T-helper 1 cell treated with Interleukin-12 subunit alpha and Interleukin-12 subunit beta and Interleukin-4 antibody, amounts not matched to agents 30 μg/mL and 1 μg/mL, for 36 hours (primary cell): ENCODE data around the gene LTBP1.
A peak's percentile ranks its signal among the peaks of the same experiment; 100 is the strongest.

Experiments used
- H3K27ac Mint-ChIP-seq: one replicate; pipeline ENCODE4 v1.8.0; 2021; ENCODE audit warnings: mild to moderate bottlenecking, mixed read lengths
- H3K27me3 Mint-ChIP-seq: one replicate; pipeline ENCODE4 v1.8.0; 2021; ENCODE audit warnings: low read depth, mixed read lengths
- H3K36me3 Mint-ChIP-seq: one replicate; pipeline ENCODE4 v1.8.0; 2021; ENCODE audit warnings: low read depth, mixed read lengths
- H3K4me1 Mint-ChIP-seq: one replicate; pipeline ENCODE4 v1.8.0; 2021; ENCODE audit warnings: low read depth, mixed read lengths
- H3K4me3 Mint-ChIP-seq: one replicate; pipeline ENCODE4 v1.8.0; 2021; ENCODE audit warnings: mild to moderate bottlenecking, moderate library complexity, mixed read lengths
- H3K9me3 Mint-ChIP-seq: one replicate; pipeline ENCODE4 v1.8.0; 2021; ENCODE audit warnings: mixed read lengths

The LTBP1 gene

DNA sequence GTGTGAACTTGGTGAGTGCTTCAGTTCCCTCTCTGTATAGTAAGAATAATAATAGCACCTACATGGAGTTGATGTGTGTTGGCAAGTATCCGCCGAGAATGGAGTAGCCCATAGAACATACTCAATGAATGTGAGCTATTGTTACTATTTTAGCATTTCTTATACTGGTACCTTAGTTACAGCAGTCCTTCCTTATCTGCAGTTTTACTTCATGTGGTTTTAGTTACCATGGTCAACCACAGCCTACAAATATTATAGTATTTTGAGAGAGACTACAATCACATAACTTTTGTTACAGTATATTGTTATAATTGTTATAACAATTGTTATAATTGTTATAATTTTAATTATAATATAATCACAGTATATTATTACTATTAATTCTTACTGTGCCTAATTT is 377.2 kb downstream of the LTBP1 start:
- Mint-ChIP-seq H3K4me3 (no peak overlapping the region), H3K27ac (no peak overlapping the region), H3K36me3 (no peaks in the 10 kb centered on the region), H3K9me3 (no peaks in the 10 kb centered on the region), H3K4me1 (peaks cover 23% of the 10 kb centered on the region), H3K27me3 (no peaks in the 10 kb centered on the region)

DNA sequence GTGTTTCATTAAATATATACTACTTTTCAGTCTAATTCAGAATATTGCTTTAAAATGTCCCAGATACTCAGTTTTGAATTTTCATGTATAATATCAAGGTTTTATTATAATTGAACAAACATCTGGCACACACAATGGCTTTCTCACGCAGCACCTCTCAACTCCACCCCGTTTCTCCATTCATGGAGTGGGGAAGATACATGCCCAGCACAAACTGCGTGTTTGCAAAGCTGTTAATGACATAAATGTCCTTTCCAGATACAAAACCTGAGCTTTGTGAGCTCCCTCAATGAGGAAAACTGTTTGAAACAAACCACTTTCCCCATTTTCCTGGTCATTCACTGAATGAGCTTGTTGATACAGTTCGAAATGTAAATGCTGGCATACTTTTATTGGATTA is 379.3 kb downstream of the LTBP1 start:
- H3K27ac Mint-ChIP-seq, result no peak overlapping the region
- H3K9me3 Mint-ChIP-seq, result no peaks in the 10 kb centered on the region
- peaks cover 6% of the 10 kb centered on the region for H3K27me3 Mint-ChIP-seq
- H3K4me3 Mint-ChIP-seq, result no peak overlapping the region
- H3K36me3 Mint-ChIP-seq, result no peaks in the 10 kb centered on the region
- peaks cover 14% of the 10 kb centered on the region for H3K4me1 Mint-ChIP-seq

DNA sequence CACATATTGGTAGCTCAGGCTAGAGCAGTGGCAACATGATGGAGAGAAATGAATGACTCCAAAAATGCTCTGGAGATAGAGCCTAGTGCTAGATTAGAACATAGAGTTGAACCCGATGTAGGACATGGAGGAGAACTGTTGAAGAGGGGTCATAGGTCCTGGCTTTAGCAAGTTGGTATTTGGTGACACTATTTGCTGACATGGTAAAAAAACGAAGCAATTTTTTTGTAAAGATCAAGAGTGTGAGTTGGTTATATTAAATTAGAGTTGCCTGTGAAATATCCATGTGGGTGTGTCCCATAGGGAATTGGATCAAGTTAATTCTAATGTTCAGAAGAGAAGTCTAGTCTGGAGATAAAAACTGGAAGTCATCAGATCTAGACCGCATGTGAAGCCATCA is 386.7 kb downstream of the LTBP1 start:
- Mint-ChIP-seq H3K4me1 (peaks cover 3% of the 10 kb centered on the region), H3K4me3 (no peak overlapping the region), H3K27ac (no peak overlapping the region), H3K9me3 (peaks cover 10% of the 10 kb centered on the region), H3K27me3 (peaks cover 6% of the 10 kb centered on the region), H3K36me3 (no peaks in the 10 kb centered on the region)

GRCh38 chr2:33334083-33334482 is 387.3 kb downstream of the LTBP1 start:
- Mint-ChIP-seq H3K27me3 (peaks cover 6% of the 10 kb centered on the region), H3K9me3 (peaks cover 10% of the 10 kb centered on the region), H3K4me3 (no peak overlapping the region), H3K27ac (no peak overlapping the region), H3K36me3 (no peaks in the 10 kb centered on the region), H3K4me1 (peaks cover 3% of the 10 kb centered on the region)

GRCh38 chr2:33335516-33335915 is 388.8 kb downstream of the LTBP1 start:
- no peak overlapping the region for H3K27ac Mint-ChIP-seq
- peaks cover 3% of the 10 kb centered on the region for H3K4me1 Mint-ChIP-seq
- no peaks in the 10 kb centered on the region for H3K36me3 Mint-ChIP-seq
- H3K27me3 Mint-ChIP-seq, result no peaks in the 10 kb centered on the region
- peaks cover 10% of the 10 kb centered on the region for H3K9me3 Mint-ChIP-seq
- no peak overlapping the region for H3K4me3 Mint-ChIP-seq

- Mint-ChIP-seq H3K36me3 (no peaks in the 10 kb centered on the region), H3K27ac (no peak overlapping the region), H3K4me1 (peaks cover 3% of the 10 kb centered on the region), H3K9me3 (peaks cover 10% of the 10 kb centered on the region), H3K4me3 (no peak overlapping the region), H3K27me3 (no peaks in the 10 kb centered on the region)
Measured at GRCh38 chr2:33336036-33336625, 389.4 kb downstream of the LTBP1 start.

- Mint-ChIP-seq H3K27me3 (no peaks in the 10 kb centered on the region), H3K4me1 (peaks cover 3% of the 10 kb centered on the region), H3K9me3 (peaks cover 10% of the 10 kb centered on the region), H3K27ac (no peak overlapping the region), H3K36me3 (no peaks in the 10 kb centered on the region), H3K4me3 (no peak overlapping the region)
Measured at GRCh38 chr2:33337385-33337960, 390.7 kb downstream of the LTBP1 start.

- Mint-ChIP-seq H3K27me3 (no peaks in the 10 kb centered on the region), H3K9me3 (peaks cover 6% of the 10 kb centered on the region), H3K36me3 (no peaks in the 10 kb centered on the region), H3K4me1 (peaks cover 3% of the 10 kb centered on the region), H3K4me3 (no peak overlapping the region), H3K27ac (no peak overlapping the region)
Measured at GRCh38 chr2:33337981-33338380, 391.2 kb downstream of the LTBP1 start.

GRCh38 chr2:33339269-33339668 is 392.5 kb downstream of the LTBP1 start:
- H3K4me1 Mint-ChIP-seq, result peaks cover 7% of the 10 kb centered on the region
- no peak overlapping the region for H3K4me3 Mint-ChIP-seq
- H3K36me3 Mint-ChIP-seq, result no peaks in the 10 kb centered on the region
- no peaks in the 10 kb centered on the region for H3K27me3 Mint-ChIP-seq
- H3K27ac Mint-ChIP-seq, result no peak overlapping the region
- peaks cover 2% of the 10 kb centered on the region for H3K9me3 Mint-ChIP-seq

- Mint-ChIP-seq H3K4me3 (no peak overlapping the region), H3K4me1 (peaks cover 11% of the 10 kb centered on the region)
Measured at GRCh38 chr2:33340280-33340679, 393.5 kb downstream of the LTBP1 start.

DNA sequence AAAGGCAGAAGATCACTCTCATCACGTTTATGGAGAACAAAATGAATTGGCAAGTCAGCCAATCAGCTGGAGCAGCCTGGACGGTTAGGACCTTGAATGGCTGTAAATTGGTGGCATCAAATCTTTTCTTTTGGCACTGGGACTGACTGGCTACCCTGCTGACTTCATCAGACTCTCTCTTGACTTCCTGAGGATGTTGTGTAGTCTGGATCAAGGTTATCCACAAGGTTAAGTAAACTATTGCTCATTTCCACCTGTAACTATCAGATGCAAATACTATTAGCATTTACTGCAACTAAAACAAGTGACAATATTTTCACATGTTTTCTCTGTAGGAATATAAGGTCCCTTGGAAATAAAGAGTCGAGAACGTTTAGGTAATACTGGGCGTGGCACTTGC is 395.4 kb downstream of the LTBP1 start:
- Mint-ChIP-seq H3K36me3 (no peaks in the 10 kb centered on the region), H3K4me1 (peaks cover 8% of the 10 kb centered on the region), H3K27ac (no peak overlapping the region), H3K27me3 (no peaks in the 10 kb centered on the region), H3K4me3 (no peak overlapping the region), H3K9me3 (no peaks in the 10 kb centered on the region)

More at GRCh38 chr2:33340280-33340679, 393.5 kb downstream of the LTBP1 start:
- Mint-ChIP-seq H3K27ac (no peak overlapping the region), H3K9me3 (no peaks in the 10 kb centered on the region), H3K36me3 (no peaks in the 10 kb centered on the region), H3K27me3 (no peaks in the 10 kb centered on the region)

GRCh38 chr2:33342705-33343104 is 396.0 kb downstream of the LTBP1 start:
- Mint-ChIP-seq H3K27ac (no peak overlapping the region), H3K9me3 (no peaks in the 10 kb centered on the region), H3K4me3 (no peak overlapping the region), H3K36me3 (no peaks in the 10 kb centered on the region), H3K4me1 (peaks cover 8% of the 10 kb centered on the region), H3K27me3 (no peaks in the 10 kb centered on the region)

- no peaks in the 10 kb centered on the region for H3K36me3 Mint-ChIP-seq
- H3K4me1 Mint-ChIP-seq, result peaks cover 8% of the 10 kb centered on the region
- no peaks in the 10 kb centered on the region for H3K27me3 Mint-ChIP-seq
- H3K27ac Mint-ChIP-seq, result no peak overlapping the region
- no peaks in the 10 kb centered on the region for H3K9me3 Mint-ChIP-seq
- H3K4me3 Mint-ChIP-seq, result no peak overlapping the region
Measured at GRCh38 chr2:33343387-33343895, 396.7 kb downstream of the LTBP1 start.

DNA sequence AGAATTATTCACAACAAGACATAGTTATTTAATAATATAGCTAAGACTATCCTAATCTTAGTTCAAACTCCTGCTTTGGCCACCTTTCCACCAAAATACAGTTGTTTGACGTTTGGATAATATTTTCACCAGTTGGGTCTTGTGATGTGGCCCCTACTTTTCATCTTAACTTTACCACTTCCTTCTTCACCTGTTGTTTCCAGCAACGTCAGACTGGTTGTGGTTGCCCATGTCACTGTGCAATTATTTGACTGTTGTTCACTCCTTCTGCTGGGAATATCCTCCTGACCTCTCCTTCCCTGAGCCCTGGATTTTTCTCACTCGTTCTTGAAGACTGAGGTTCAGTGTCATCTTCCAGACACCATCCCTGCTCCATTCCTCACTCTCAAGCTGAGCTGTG is 397.5 kb downstream of the LTBP1 start:
- Mint-ChIP-seq H3K4me3 (peak overlapping the region; percentile 1), H3K27me3 (no peaks in the 10 kb centered on the region), H3K4me1 (peaks cover 8% of the 10 kb centered on the region), H3K9me3 (no peaks in the 10 kb centered on the region), H3K36me3 (no peaks in the 10 kb centered on the region), H3K27ac (peak overlapping the region; percentile 55)

DNA sequence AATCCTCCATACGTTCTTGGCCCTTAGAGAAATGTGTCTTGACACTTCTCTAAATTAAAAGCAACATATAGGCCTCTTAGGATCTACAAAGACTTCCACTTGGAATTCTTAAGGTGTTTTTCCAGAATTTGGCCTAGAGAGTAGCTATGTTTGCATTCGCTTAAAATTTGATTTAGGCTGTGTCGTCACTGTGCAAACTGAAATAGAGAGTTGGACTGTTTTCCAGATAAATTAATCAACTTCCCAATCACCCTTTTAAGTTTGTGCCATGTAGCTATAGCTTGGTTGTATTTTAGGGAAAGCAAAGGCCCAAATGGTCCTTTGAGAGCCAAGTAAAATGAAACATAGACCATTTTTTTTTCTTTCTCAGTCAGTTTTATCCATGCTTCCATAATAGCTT is 401.1 kb downstream of the LTBP1 start:
- H3K27me3 Mint-ChIP-seq, result no peaks in the 10 kb centered on the region
- H3K27ac Mint-ChIP-seq, result no peak overlapping the region
- H3K36me3 Mint-ChIP-seq, result no peaks in the 10 kb centered on the region
- no peaks in the 10 kb centered on the region for H3K9me3 Mint-ChIP-seq
- peaks cover 8% of the 10 kb centered on the region for H3K4me1 Mint-ChIP-seq
- no peak overlapping the region for H3K4me3 Mint-ChIP-seq
